Colonic mucosa (tissue), 4 donors: ENCODE measurements around the gene UBE2Z. TPM values are rescaled to one million over a fixed set of nuclear protein-coding genes. Genes with fewer than 3 reads are reported as not detected.

ENCODE experiments used
- DNase-seq: peaks from one replicate; pipeline ENCODE4 v3.0.0-alpha.2; 2020
- H3K27ac ChIP-seq: fragments of 200-600 bp; one replicate; pipeline ENCODE4 v1.8.0; 2021
- H3K27me3 ChIP-seq: fragments of 200-600 bp; one replicate; pipeline ENCODE4 v1.8.0; 2021
- H3K36me3 ChIP-seq: fragments of 200-600 bp; one replicate; pipeline ENCODE4 v1.8.0; 2021
- H3K4me1 ChIP-seq: fragments of 200-600 bp; one replicate; pipeline ENCODE4 v1.8.0; 2021; ENCODE audit warnings: mild to moderate bottlenecking
- H3K4me3 ChIP-seq: fragments of 200-600 bp; one replicate; pipeline ENCODE4 v1.8.0; 2021
- H3K9ac ChIP-seq, 2 donors: one replicate each; pipeline ENCODE4 v1.7.0; 2013; ENCODE audit warnings: control low read depth in 2 of 2, low read depth in 2 of 2, low read length in 2 of 2
- H3K9me3 ChIP-seq: fragments of 200-600 bp; one replicate; pipeline ENCODE4 v1.8.0; 2021
- CTCF ChIP-seq: fragments of 200-600 bp; IDR thresholded peaks from one replicate; pipeline ENCODE4 v1.8.0; 2022; ENCODE audit warnings: antibody characterized with exemption, mild to moderate bottlenecking
- intact Hi-C: fragments of 100-400 bp; cut with DNase I; formaldehyde crosslinking; loops from one replicate; pipeline ENCODE4 v1.14.1; 2022
- total RNA-seq, 2 donors: library from RNA; stranded (reverse); fragmentation: NEBNext Ultra II Directional in 1 of 2; extraction: Animal tissue kit (Norgen Biotek cat#: 25700) in 1 of 2; gene quantifications; one replicate each; pipeline ENCODE4 v1.2.1, GENCODE V29; 2021
- donor health status: healthy.
- donor health status: DM: no; HTN: no; CAD: no.
- donor health status: DM: no; HTN: no; CAD: no.

The UBE2Z gene
- total RNA-seq, 2 donors from 2014 or later = 68.1 to 68.8 TPM

- Histone ChIP-seq H3K27me3 (no peaks in the 10 kb centered on the region), H3K4me1 (peaks cover 7% of the 10 kb centered on the region), H3K36me3 (no peaks in the 10 kb centered on the region), H3K4me3 (peak overlapping the region; percentile 81), H3K27ac (peak overlapping the region; percentile 81), H3K9me3 (no peaks in the 10 kb centered on the region), H3K9ac (peak overlapping the region; percentile 85 to 100)
- intact Hi-C loops = no loop called here
- TF ChIP-seq CTCF = no peak
- no peak for DNase-seq
These were observed 14.3 kb upstream of the UBE2Z start for GRCh38 chr17:48893646-48894508.

GRCh38 chr17:48894886-48895285 is 13.3 kb upstream of the UBE2Z start:
- H3K27ac ChIP-seq = no peak overlapping the region

GRCh38 chr17:48901241-48901640 is 7.0 kb upstream of the UBE2Z start:
- Histone ChIP-seq H3K36me3 (no peaks in the 10 kb centered on the region), H3K27ac (no peak overlapping the region), H3K4me3 (no peak overlapping the region), H3K4me1 (no peaks in the 10 kb centered on the region), H3K27me3 (no peaks in the 10 kb centered on the region), H3K9ac (no peak overlapping the region), H3K9me3 (no peaks in the 10 kb centered on the region)
- intact Hi-C loops = no loop called here
- no peak for DNase-seq
- TF ChIP-seq CTCF = no peak

More at GRCh38 chr17:48894886-48895285, 13.3 kb upstream of the UBE2Z start:
- no peak overlapping the region for H3K4me3 ChIP-seq
- intact Hi-C loops = no loop called here
- H3K4me1 ChIP-seq = peaks cover 7% of the 10 kb centered on the region
- TF ChIP-seq CTCF = no peak
- H3K9ac ChIP-seq = peak overlapping the region in 1 of 2 donors; percentile 100
- H3K9me3 ChIP-seq = no peaks in the 10 kb centered on the region
- DNase-seq = peak; percentile 64
- no peaks in the 10 kb centered on the region for H3K36me3 ChIP-seq
- H3K27me3 ChIP-seq = no peaks in the 10 kb centered on the region

GRCh38 chr17:48903401-48903800 is 4.8 kb upstream of the UBE2Z start:
- no peaks in the 10 kb centered on the region for H3K27me3 ChIP-seq
- no peak overlapping the region for H3K4me3 ChIP-seq
- no peaks in the 10 kb centered on the region for H3K4me1 ChIP-seq
- no peak overlapping the region for H3K27ac ChIP-seq
- TF ChIP-seq CTCF = no peak
- intact Hi-C loops = no loop called here
- H3K9ac ChIP-seq = no peak overlapping the region
- no peak for DNase-seq
- no peaks in the 10 kb centered on the region for H3K36me3 ChIP-seq
- no peaks in the 10 kb centered on the region for H3K9me3 ChIP-seq

- H3K9ac ChIP-seq = no peak overlapping the region
- no peak for DNase-seq
- H3K36me3 ChIP-seq = no peaks in the 10 kb centered on the region
- H3K4me1 ChIP-seq = no peaks in the 10 kb centered on the region
- intact Hi-C loops = no loop called here
- no peaks in the 10 kb centered on the region for H3K9me3 ChIP-seq
- no peak for TF ChIP-seq CTCF
- H3K27ac ChIP-seq = no peak overlapping the region
- no peaks in the 10 kb centered on the region for H3K27me3 ChIP-seq
- no peak overlapping the region for H3K4me3 ChIP-seq
These were observed 3.8 kb upstream of the UBE2Z start for GRCh38 chr17:48904428-48904827.
